GM12891 (cell line): Measurements from ENCODE around the gene UBXN2A.

Experiments
- POLR2A ChIP-seq: IDR thresholded peaks from 2 replicates; pipeline ENCODE4 v1.6.1; 2011; ENCODE audit warnings: low read depth, low read length, control low read depth
- POLR2AphosphoS5 ChIP-seq: IDR thresholded peaks from 2 replicates; pipeline ENCODE4 v1.6.1; 2011; ENCODE audit warnings: low read depth, low read length, control low read depth
- TAF1 ChIP-seq: IDR thresholded peaks from 2 replicates; pipeline ENCODE4 v1.6.1; 2011; ENCODE audit warnings: low read depth, low read length, control low read depth

DNA sequence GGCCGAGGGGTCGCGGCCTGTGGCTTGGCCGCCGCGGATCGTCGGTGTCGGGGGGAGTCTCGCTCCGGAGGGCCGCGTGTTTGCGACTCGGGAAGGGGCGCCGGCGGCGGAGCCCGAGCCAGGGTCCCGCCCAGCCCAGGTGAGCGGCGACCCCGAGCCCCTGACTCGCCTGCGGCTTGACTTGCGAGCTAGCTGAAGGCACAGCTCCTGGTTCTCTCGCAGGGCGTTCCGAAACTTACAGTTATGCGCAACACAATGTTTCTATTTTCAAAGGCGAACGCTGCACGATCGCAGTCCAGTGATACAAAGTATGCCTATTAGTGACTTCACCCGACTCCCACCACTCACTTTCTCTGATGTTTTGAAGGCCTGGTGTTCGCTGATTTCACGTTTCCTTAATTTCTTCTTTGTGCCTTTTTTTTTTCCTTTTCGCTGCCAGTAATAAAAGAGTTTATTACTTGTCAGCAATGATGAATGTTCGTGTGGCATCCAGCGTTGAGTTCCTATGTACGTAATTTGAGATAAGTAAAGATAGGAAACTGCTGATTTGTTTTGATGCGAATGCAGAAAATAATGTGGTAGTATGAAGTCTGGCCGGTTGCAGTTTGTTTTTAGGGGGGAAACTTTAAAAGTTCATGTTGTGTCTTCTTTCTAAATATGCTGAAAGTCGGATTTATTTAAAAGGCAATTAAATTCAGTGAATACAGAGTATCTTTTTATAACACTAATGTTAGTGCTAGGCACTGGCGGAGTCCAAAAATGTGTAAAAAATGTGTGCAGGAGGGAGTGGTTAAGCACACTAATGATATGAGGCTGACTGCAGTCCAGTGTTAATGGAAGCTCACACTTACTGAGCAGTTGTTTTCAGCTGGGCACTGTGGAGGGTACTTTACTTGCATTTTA lies 706 bp downstream of the UBXN2A start:
- TF ChIP-seq TAF1 (no peak), POLR2A (no peak), POLR2AphosphoS5 (no peak)
